ENCODE measurements around the gene MRPL28. TPM values are rescaled to one million over a fixed set of nuclear protein-coding genes. Genes with fewer than 3 reads are reported as not detected.
A peak's percentile ranks its signal among the peaks of the same experiment; 100 is the strongest.

The MRPL28 gene
- total and polyA plus RNA-seq, 8 donors: 39.6 to 59.4 (median 46.8) TPM

- Histone ChIP-seq H3K9me3 (no peaks in the 10 kb centered on the region), H3K4me1 (peaks cover 6 to 33% of the 10 kb centered on the region in 2 donors), H3K27me3 (no peaks in the 10 kb centered on the region), H3K36me3 (peaks cover 0 to under 1% of the 10 kb centered on the region in 2 donors), H3K4me3 (peak within 1 kb of the TSS; percentile 58 to 83), H3K27ac (peak within 1 kb of the TSS; percentile 84 to 88)
- peak in 1 of 2 donors; percentile 19 for TF ChIP-seq CTCF (IDR thresholded peaks at IDR 0.05)
- DNase-seq (peak; percentile 90 to 99 (median 96)), ATAC-seq (peak; percentile 95)
- intact Hi-C loops (cut with DNase I): no loop called here
These were observed 31.4 kb upstream of the MRPL28 start, which contains the start of gene DECR2 for GRCh38 chr16:401468-402348. DECR2 (plus strand) TSS chr16:401885; CDS start chr16:401964, 79 bp downstream.

GRCh38 chr16:400061-400591, 29.8 kb upstream of the MRPL28 start:
- Histone ChIP-seq H3K27ac (peak overlapping the region in 1 of 2 donors; percentile 88), H3K4me1 (peaks cover 6 to 43% of the 10 kb centered on the region in 2 donors), H3K4me3 (peak overlapping the region in 1 of 2 donors; percentile 83), H3K9me3 (no peaks in the 10 kb centered on the region), H3K27me3 (no peaks in the 10 kb centered on the region), H3K36me3 (no peaks in the 10 kb centered on the region)
- no peak for TF ChIP-seq CTCF (IDR thresholded peaks at IDR 0.05)
- intact Hi-C loops (cut with DNase I): no loop called here
- no peak for ATAC-seq
- DNase-seq: no peak

- no peaks in the 10 kb centered on the region for H3K9me3 ChIP-seq
- H3K27me3 ChIP-seq: no peaks in the 10 kb centered on the region
- peak overlapping the region in 1 of 2 donors; percentile 88 for H3K27ac ChIP-seq
- ATAC-seq (no peak), DNase-seq (no peak)
- intact Hi-C loops (cut with DNase I): no loop called here
- no peaks in the 10 kb centered on the region for H3K36me3 ChIP-seq
- no peak for TF ChIP-seq CTCF (IDR thresholded peaks at IDR 0.05)
- peaks cover 6 to 43% of the 10 kb centered on the region in 2 donors for H3K4me1 ChIP-seq
- no peak overlapping the region for H3K4me3 ChIP-seq
These were observed 29.1 kb upstream of the MRPL28 start for GRCh38 chr16:399340-400019.

GRCh38 chr16:398561-399339, 28.4 kb upstream of the MRPL28 start:
- intact Hi-C loops (cut with DNase I): no loop called here
- H3K27me3 ChIP-seq: no peaks in the 10 kb centered on the region
- DNase-seq (no peak), ATAC-seq (no peak)
- no peak for TF ChIP-seq CTCF (IDR thresholded peaks at IDR 0.05)
- H3K4me1 ChIP-seq: peaks cover 6 to 43% of the 10 kb centered on the region in 2 donors
- no peak overlapping the region for H3K27ac ChIP-seq
- no peak overlapping the region for H3K4me3 ChIP-seq
- no peaks in the 10 kb centered on the region for H3K9me3 ChIP-seq
- no peaks in the 10 kb centered on the region for H3K36me3 ChIP-seq
